HG03045 (cell line): Measurements from ENCODE around the gene KIAA0753.

Source experiments
- ATAC-seq: cut with Tn5 transposase; IDR thresholded peaks from one replicate; pipeline ENCODE4 v1.9.1; 2021; ENCODE audit warnings: mild to moderate bottlenecking, moderate library complexity; ENCODE audit not compliant: unreplicated experiment

The KIAA0753 gene

DNA sequence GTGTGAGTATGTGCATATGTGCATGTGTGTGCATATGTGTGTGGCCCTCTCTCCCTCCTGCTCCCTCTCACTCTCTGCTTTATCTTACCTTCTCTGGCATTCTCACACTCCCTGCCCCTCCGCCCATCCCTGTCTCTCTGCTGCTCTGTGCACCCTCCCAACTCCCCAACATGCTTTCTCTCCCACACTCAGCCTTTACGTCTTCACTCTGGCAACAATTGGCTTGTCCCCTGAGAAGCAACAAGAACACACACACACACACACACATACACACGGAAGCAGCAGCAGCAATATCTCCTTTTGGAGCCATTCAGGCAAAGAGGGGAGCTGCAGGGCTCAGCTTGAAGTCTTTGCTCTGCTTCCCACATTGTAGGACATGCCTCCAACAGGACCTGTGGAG is 112.0 kb downstream of the KIAA0753 start:
- no peak for ATAC-seq
